ENCODE measurements around the gene ARL9. TPM values are rescaled to one million over a fixed set of nuclear protein-coding genes. Genes with fewer than 3 reads are reported as not detected.
A peak's percentile ranks its signal among the peaks of the same experiment; 100 is the strongest.
"Not testable (repeated sequence)": the region's sequence is repeated elsewhere in the genome, so short reads cannot be mapped to it uniquely, and the experiment has no call there.

Gene ARL9
- polyA plus RNA-seq (2012; ENCODE audit: missing spikeins) = not detected

- no peak for FAIRE-seq
These were observed at the start of gene ARL9 for GRCh38 chr4:56505269-56506130. Gene ARL9, plus strand, starts transcription at chr4:56505791. Its CDS starts 72 bp downstream, at chr4:56505863.

GRCh38 chr4:56460085-56460484, 45.5 kb upstream of the ARL9 start:
- DNase-seq (ENCODE audit: insufficient read length) = no peak
- no peak for TF ChIP-seq TAF1 (IDR thresholded peaks at IDR 0.05; ENCODE audit: borderline replicate concordance, low read depth, low read length)
- no peak for TF ChIP-seq POLR2A (IDR thresholded peaks at IDR 0.05; ENCODE audit: low read depth, low read length)
- FAIRE-seq = no peak

More at GRCh38 chr4:56505269-56506130, at the start of gene ARL9:
- DNase-seq (ENCODE audit: insufficient read length) = peak; percentile 30
- TF ChIP-seq POLR2AphosphoS5 (IDR thresholded peaks at IDR 0.05; ENCODE audit: low read depth, low read length) (no peak), POLR2A (IDR thresholded peaks at IDR 0.05; ENCODE audit: low read depth, low read length) (no peak), TAF1 (IDR thresholded peaks at IDR 0.05; ENCODE audit: borderline replicate concordance, low read depth, low read length) (no peak)

- DNase-seq (ENCODE audit: insufficient read length) (no peak), FAIRE-seq (no peak)
- TF ChIP-seq POLR2AphosphoS5 (IDR thresholded peaks at IDR 0.05; ENCODE audit: low read depth, low read length) (no peak), POLR2A (IDR thresholded peaks at IDR 0.05; ENCODE audit: low read depth, low read length) (no peak; the same call in 1 of the 2 replicates), TAF1 (IDR thresholded peaks at IDR 0.05; ENCODE audit: borderline replicate concordance, low read depth, low read length) (no peak)
These were observed 43.4 kb upstream of the ARL9 start for GRCh38 chr4:56462157-56462556.

- no peak for DNase-seq (ENCODE audit: insufficient read length)
- no peak for FAIRE-seq
- TF ChIP-seq POLR2AphosphoS5 (IDR thresholded peaks at IDR 0.05; ENCODE audit: low read depth, low read length) = no peak; the same call in 1 of the 2 replicates
- no peak; the same call in 1 of the 2 replicates for TF ChIP-seq POLR2A (IDR thresholded peaks at IDR 0.05; ENCODE audit: low read depth, low read length)
- TF ChIP-seq TAF1 (IDR thresholded peaks at IDR 0.05; ENCODE audit: borderline replicate concordance, low read depth, low read length) = no peak
These were observed 41.9 kb upstream of the ARL9 start for GRCh38 chr4:56463711-56464110.

- DNase-seq (ENCODE audit: insufficient read length) (no peak), FAIRE-seq (no peak)
- TF ChIP-seq TAF1 (IDR thresholded peaks at IDR 0.05; ENCODE audit: borderline replicate concordance, low read depth, low read length) (no peak), POLR2AphosphoS5 (IDR thresholded peaks at IDR 0.05; ENCODE audit: low read depth, low read length) (no peak), POLR2A (IDR thresholded peaks at IDR 0.05; ENCODE audit: low read depth, low read length) (no peak)
These were observed 41.0 kb upstream of the ARL9 start for GRCh38 chr4:56464581-56464980.

GRCh38 chr4:56465599-56466295, 39.8 kb upstream of the ARL9 start:
- DNase-seq (ENCODE audit: insufficient read length) (no peak), FAIRE-seq (no peak)
- no peak for TF ChIP-seq TAF1 (IDR thresholded peaks at IDR 0.05; ENCODE audit: borderline replicate concordance, low read depth, low read length)
- no peak for TF ChIP-seq POLR2AphosphoS5 (IDR thresholded peaks at IDR 0.05; ENCODE audit: low read depth, low read length)
- TF ChIP-seq POLR2A (IDR thresholded peaks at IDR 0.05; ENCODE audit: low read depth, low read length) = no peak

- FAIRE-seq; DNase-seq (ENCODE audit: insufficient read length): not testable (repeated sequence)
These were observed 39.3 kb upstream of the ARL9 start for GRCh38 chr4:56466296-56466761.

- FAIRE-seq = no peak
- DNase-seq (ENCODE audit: insufficient read length) = no peak
- TF ChIP-seq POLR2AphosphoS5 (IDR thresholded peaks at IDR 0.05; ENCODE audit: low read depth, low read length) (no peak), TAF1 (IDR thresholded peaks at IDR 0.05; ENCODE audit: borderline replicate concordance, low read depth, low read length) (no peak), POLR2A (IDR thresholded peaks at IDR 0.05; ENCODE audit: low read depth, low read length) (no peak)
These were observed 38.7 kb upstream of the ARL9 start for GRCh38 chr4:56466910-56467283.

- FAIRE-seq (peak; percentile 92), DNase-seq (ENCODE audit: insufficient read length) (peak; percentile 72)
- TF ChIP-seq POLR2AphosphoS5 (IDR thresholded peaks at IDR 0.05; ENCODE audit: low read depth, low read length) (peak; percentile 89), TAF1 (IDR thresholded peaks at IDR 0.05; ENCODE audit: borderline replicate concordance, low read depth, low read length) (peak; percentile 89; the same call in 1 of the 2 replicates), POLR2A (IDR thresholded peaks at IDR 0.05; ENCODE audit: low read depth, low read length) (peak; percentile 91)
These were observed 38.1 kb upstream of the ARL9 start, which contains the start of gene SRP72 for GRCh38 chr4:56467284-56468096. Gene SRP72, plus strand, starts transcription at chr4:56467617. Its CDS starts 19 bp downstream, at chr4:56467636.

- FAIRE-seq (no peak), DNase-seq (ENCODE audit: insufficient read length) (peak; percentile 19)
- TF ChIP-seq POLR2A (IDR thresholded peaks at IDR 0.05; ENCODE audit: low read depth, low read length) (no peak), TAF1 (IDR thresholded peaks at IDR 0.05; ENCODE audit: borderline replicate concordance, low read depth, low read length) (no peak), POLR2AphosphoS5 (IDR thresholded peaks at IDR 0.05; ENCODE audit: low read depth, low read length) (no peak)
These were observed 37.5 kb upstream of the ARL9 start for GRCh38 chr4:56468097-56468422.

All from GM12892 (cell line).